Stomach (tissue), 9 donors: ENCODE results near the gene HVCN1. TPM values are rescaled to one million over a fixed set of nuclear protein-coding genes. Genes with fewer than 3 reads are reported as not detected.

Source experiments
- DNase-seq, 2 donors: peaks; one replicate each; pipeline versions ENCODE4 v3.0.0 to v3.0.0-alpha.2; 2013 to 2019
- H3K27ac ChIP-seq, 5 donors: fragments of 200-600 bp in 4 of 5; sonication (generic) in 4 of 5; one replicate each; pipeline ENCODE4 v1.5.1; 2013 to 2019; ENCODE audit warnings: mild to moderate bottlenecking in 1 of 5, moderate library complexity in 1 of 5
- H3K27me3 ChIP-seq, 3 donors: fragments of 200-600 bp; sonication (generic); one replicate each; pipeline ENCODE4 v1.5.1; 2017 to 2019; ENCODE audit warnings: mixed run types in 1 of 3
- H3K36me3 ChIP-seq, 4 donors: fragments of 200-600 bp; sonication (generic); 1 replicate in 3 of 4; 2 replicates in 1 of 4; pipeline ENCODE4 v1.5.1; 2016 to 2019
- H3K4me1 ChIP-seq, 4 donors: fragments of 200-600 bp; sonication (generic); one replicate each; pipeline ENCODE4 v1.5.1; 2016 to 2019
- H3K4me3 ChIP-seq, 4 donors: fragments of 200-600 bp; sonication (generic) in 3 of 4; one replicate each; pipeline ENCODE4 v1.5.1; 2016 to 2019; ENCODE audit warnings: mild to moderate bottlenecking in 1 of 4
- H3K9me3 ChIP-seq, 4 donors: fragments of 200-600 bp; sonication (generic); one replicate each; pipeline ENCODE4 v1.5.1; 2016 to 2019
- CTCF ChIP-seq, 7 experiments: fragments of 450-650 bp in 4 of 7; fragments of 200-600 bp in 3 of 7; sonication (generic) in 3 of 7; IDR thresholded peaks; one replicate each; pipeline ENCODE4 v1.5.1; 2016 to 2019; ENCODE audit warnings: antibody characterized with exemption in 7 of 7, control low read depth in 2 of 7, mild to moderate bottlenecking in 1 of 7
- EP300 ChIP-seq: sonication (generic); formaldehyde crosslinking; IDR thresholded peaks from one replicate; pipeline ENCODE4 v1.6.1; 2017; ENCODE audit warnings: antibody characterized with exemption
- POLR2A ChIP-seq, 4 donors: fragments of 450-650 bp; IDR thresholded peaks; one replicate each; pipeline ENCODE4 v1.6.1; 2016; ENCODE audit warnings: antibody characterized with exemption in 4 of 4, control low read depth in 2 of 4, mild to moderate bottlenecking in 1 of 4, moderate library complexity in 1 of 4
- POLR2AphosphoS5 ChIP-seq, 3 donors: sonication (generic); formaldehyde crosslinking; IDR thresholded peaks; one replicate each; pipeline ENCODE4 v1.6.1; 2016; ENCODE audit warnings: antibody characterized with exemption in 3 of 3
- WGBS, 5 donors: extraction: QIAGEN DNeasy Blood & Tissue Kit in 3 of 5; methylation state at CpG; one replicate each; pipeline versions ENCODE4 v1.1.5 to v1.1.7; 2013 to 2018; 5-methylcytosine and 5-hydroxymethylcytosine counted together
- intact Hi-C: fragments of 100-400 bp; cut with DNase I; formaldehyde crosslinking; loops from one replicate; pipeline ENCODE4 v1.15.1; 2023; ENCODE audit warnings: low total_unique reads
- polyA plus RNA-seq, 3 donors: library from polyadenylated mRNA; stranded (reverse); fragments of 200-250 nt; gene quantifications; one replicate each; pipeline ENCODE4 v1.2.3, GENCODE V29; 2013
- total RNA-seq, 5 donors: library from RNA; depleted of rRNA; stranded (reverse); fragments of >200 nt; gene quantifications; one replicate each; pipeline versions ENCODE4 v1.1.0 to v1.2.3, GENCODE V29; 2014 to 2016
- donor health status: healthy with polysubstance abuse.
- donor health status: Bipolar disorder and iron deficiency.
- donor health status: healthy.

Gene HVCN1
- total and polyA plus RNA-seq, 8 donors, result 1.3 to 7.0 (median 4.8) TPM; not detected in 2

GRCh38 chr12:110680032-110680431, 8.9 kb downstream of the HVCN1 start:
- WGBS, 5 donors, result 54 to 87% (median 67%) methylated on average over 1 of the region's 1 CpG
- Histone ChIP-seq H3K4me1 (peaks cover 0 to 7% (median 0%) of the 10 kb centered on the region in 4 donors), H3K4me3 (no peak overlapping the region), H3K9me3 (peaks cover 0 to 3% (median 0%) of the 10 kb centered on the region in 4 donors), H3K36me3 (peaks cover 0 to 27% (median 5%) of the 10 kb centered on the region in 4 donors), H3K27ac (no peak overlapping the region), H3K27me3 (no peaks in the 10 kb centered on the region)
- DNase-seq, result no peak
- intact Hi-C loops, result no loop called here
- TF ChIP-seq EP300 (no peak), POLR2AphosphoS5 (IDR thresholded peaks at IDR 0.05) (no peak), POLR2A (IDR thresholded peaks at IDR 0.05) (no peak), CTCF (IDR thresholded peaks at IDR 0.05) (no peak)

- Histone ChIP-seq H3K36me3 (peaks cover 0 to 26% (median 5%) of the 10 kb centered on the region in 4 donors), H3K4me1 (peaks cover 0 to 7% (median 0%) of the 10 kb centered on the region in 4 donors), H3K4me3 (no peak overlapping the region), H3K27me3 (no peaks in the 10 kb centered on the region), H3K27ac (no peak overlapping the region), H3K9me3 (peaks cover 0 to 5% (median 0%) of the 10 kb centered on the region in 4 donors)
- intact Hi-C loops, result no loop called here
- whole genome bisulfite sequencing, 5 donors, result 92 to 96% (median 95%) methylated on average over 12 of the region's 12 CpGs
- TF ChIP-seq EP300 (no peak), POLR2AphosphoS5 (IDR thresholded peaks at IDR 0.05) (no peak), CTCF (IDR thresholded peaks at IDR 0.05) (no peak), POLR2A (IDR thresholded peaks at IDR 0.05) (no peak)
- no peak for DNase-seq
Measured at GRCh38 chr12:110679201-110679600, 9.7 kb downstream of the HVCN1 start.

GRCh38 chr12:110677982-110678381, 10.9 kb downstream of the HVCN1 start:
- TF ChIP-seq EP300 (no peak), POLR2A (IDR thresholded peaks at IDR 0.05) (no peak), CTCF (IDR thresholded peaks at IDR 0.05) (no peak), POLR2AphosphoS5 (IDR thresholded peaks at IDR 0.05) (no peak)
- WGBS, 5 donors, result 82 to 97% (median 90%) methylated on average over 4 of the region's 4 CpGs
- H3K4me3 ChIP-seq, result no peak overlapping the region
- H3K27me3 ChIP-seq, result no peaks in the 10 kb centered on the region
- intact Hi-C loops, result no loop called here
- H3K36me3 ChIP-seq, result peaks cover 0 to 37% (median 5%) of the 10 kb centered on the region in 4 donors
- peaks cover 0 to 5% (median 0%) of the 10 kb centered on the region in 4 donors for H3K9me3 ChIP-seq
- no peak for DNase-seq
- peaks cover 0 to 7% (median 0%) of the 10 kb centered on the region in 4 donors for H3K4me1 ChIP-seq
- H3K27ac ChIP-seq, result no peak overlapping the region

- 64 to 72% (median 71%) methylated on average over 5 of the region's 5 CpGs for WGBS, 5 donors
- intact Hi-C loops, result no loop called here
Measured at GRCh38 chr12:110677206-110677911, 11.6 kb downstream of the HVCN1 start.

More at GRCh38 chr12:110677206-110677911, 11.6 kb downstream of the HVCN1 start:
- TF ChIP-seq EP300, result no peak
- no peak for TF ChIP-seq POLR2AphosphoS5 (IDR thresholded peaks at IDR 0.05)
- TF ChIP-seq POLR2A (IDR thresholded peaks at IDR 0.05), result no peak
- TF ChIP-seq CTCF (IDR thresholded peaks at IDR 0.05), result no peak
- Histone ChIP-seq H3K36me3 (peaks cover 0 to 35% (median 5%) of the 10 kb centered on the region in 4 donors), H3K27me3 (no peaks in the 10 kb centered on the region), H3K9me3 (peaks cover 0 to 5% (median 0%) of the 10 kb centered on the region in 4 donors), H3K4me1 (peaks cover 0 to 7% (median 0%) of the 10 kb centered on the region in 4 donors), H3K4me3 (no peak overlapping the region), H3K27ac (no peak overlapping the region)
- DNase-seq, result peak in 1 of 2 donors; percentile 24
